Transverse colon (tissue), 4 donors: ENCODE results near the gene AMFR.

ENCODE experiments used
- EP300 ChIP-seq: sonication (generic); formaldehyde crosslinking; IDR thresholded peaks from one replicate; pipeline ENCODE4 v1.6.1; 2017; ENCODE audit warnings: antibody characterized with exemption, low read depth
- POLR2A ChIP-seq: fragments of 450-650 bp; IDR thresholded peaks from one replicate; pipeline ENCODE4 v1.6.1; 2016; ENCODE audit warnings: antibody characterized with exemption, mild to moderate bottlenecking, moderate library complexity
- POLR2AphosphoS5 ChIP-seq, 3 donors: sonication (generic); formaldehyde crosslinking; IDR thresholded peaks; one replicate each; pipeline ENCODE4 v1.6.1; 2016; ENCODE audit warnings: antibody characterized with exemption in 3 of 3
- TF ChIP-seq, protein P1 (sequence below), 5 experiments: fragments of 200-600 bp in 3 of 5; fragments of 450-650 bp in 2 of 5; sonication (generic) in 3 of 5; IDR thresholded peaks; 1 replicate in 2 of 5; 2 replicates in 3 of 5; pipeline ENCODE4 v1.5.1; 2016 to 2017; ENCODE audit warnings: antibody characterized with exemption in 5 of 5, inconsistent platforms in 3 of 5, mild to moderate bottlenecking in 2 of 5, moderate library complexity in 1 of 5

DNA sequence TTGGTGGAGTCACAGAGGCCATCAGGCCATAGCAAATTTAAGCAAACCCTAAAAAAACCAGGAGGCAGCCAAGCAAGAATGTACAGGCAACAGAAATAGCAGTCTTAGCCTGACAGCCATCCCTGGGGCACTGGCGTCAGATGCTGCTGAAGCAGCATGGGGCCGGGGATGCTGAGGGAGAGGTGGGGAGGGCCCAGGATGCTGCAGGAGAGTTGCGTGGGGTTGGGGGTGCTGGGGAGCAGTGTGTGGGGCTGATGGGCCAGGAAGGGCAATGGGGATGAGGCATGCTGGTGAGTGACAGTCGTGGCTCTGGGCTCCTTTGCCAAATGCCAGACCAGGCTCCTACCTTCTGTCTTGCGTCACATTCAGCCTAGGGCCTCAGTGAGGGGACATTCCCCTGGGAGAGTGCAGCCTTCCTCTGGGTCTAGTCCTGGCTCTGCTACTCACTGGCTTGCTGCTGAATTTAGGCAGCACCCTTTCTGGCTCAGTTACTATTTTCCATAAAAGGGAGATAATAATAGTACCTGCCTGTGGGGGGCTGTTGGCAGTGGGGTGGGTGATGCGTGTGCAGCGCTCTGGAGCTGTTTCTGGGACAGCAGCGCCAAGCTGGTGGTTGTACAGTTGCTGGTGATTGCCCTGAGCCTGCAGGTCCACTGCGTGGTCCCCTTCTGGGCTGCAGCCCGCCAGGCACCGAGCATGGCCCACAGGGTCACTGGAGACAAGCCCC is 88.1 kb downstream of the AMFR start:
- no peak for TF ChIP-seq EP300
- TF ChIP-seq, protein P1, sequence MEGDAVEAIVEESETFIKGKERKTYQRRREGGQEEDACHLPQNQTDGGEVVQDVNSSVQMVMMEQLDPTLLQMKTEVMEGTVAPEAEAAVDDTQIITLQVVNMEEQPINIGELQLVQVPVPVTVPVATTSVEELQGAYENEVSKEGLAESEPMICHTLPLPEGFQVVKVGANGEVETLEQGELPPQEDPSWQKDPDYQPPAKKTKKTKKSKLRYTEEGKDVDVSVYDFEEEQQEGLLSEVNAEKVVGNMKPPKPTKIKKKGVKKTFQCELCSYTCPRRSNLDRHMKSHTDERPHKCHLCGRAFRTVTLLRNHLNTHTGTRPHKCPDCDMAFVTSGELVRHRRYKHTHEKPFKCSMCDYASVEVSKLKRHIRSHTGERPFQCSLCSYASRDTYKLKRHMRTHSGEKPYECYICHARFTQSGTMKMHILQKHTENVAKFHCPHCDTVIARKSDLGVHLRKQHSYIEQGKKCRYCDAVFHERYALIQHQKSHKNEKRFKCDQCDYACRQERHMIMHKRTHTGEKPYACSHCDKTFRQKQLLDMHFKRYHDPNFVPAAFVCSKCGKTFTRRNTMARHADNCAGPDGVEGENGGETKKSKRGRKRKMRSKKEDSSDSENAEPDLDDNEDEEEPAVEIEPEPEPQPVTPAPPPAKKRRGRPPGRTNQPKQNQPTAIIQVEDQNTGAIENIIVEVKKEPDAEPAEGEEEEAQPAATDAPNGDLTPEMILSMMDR (IDR thresholded peaks at IDR 0.05), result no peak
- TF ChIP-seq POLR2AphosphoS5 (IDR thresholded peaks at IDR 0.05), result no peak
- TF ChIP-seq POLR2A, result no peak
